Endothelial cell of umbilical vein (primary cell): ENCODE measurements around the gene DERL3. TPM values are rescaled to one million over a fixed set of nuclear protein-coding genes. Genes with fewer than 3 reads are reported as not detected.

ENCODE experiments used
- BruUV-seq: library from RNA; stranded (reverse); fragments of 400-500 nt; replicated peaks from 2 replicates; lab custom pipeline; 2021; lab: Mats Ljungman, UMichigan
- CTCF ChIA-PET: fragments of 300-600, 350-600 bp; sonication (Branson Sonifier 250); formaldehyde crosslinking; loops from one replicate; lab custom pipeline; 2021; ENCODE audit warnings: antibody characterized with exemption, inconsistent platforms; lab: Charles Lee
- POLR2A ChIA-PET: fragments of 300-600, 350-600 bp; sonication (Branson Sonifier 250); formaldehyde crosslinking; loops from one replicate; lab custom pipeline; 2021; ENCODE audit warnings: antibody characterized with exemption, inconsistent platforms; lab: Charles Lee
- DNase-seq: peaks from one replicate; pipeline ENCODE4 v3.0.0-alpha.2; 2011; ENCODE audit warnings: low read depth, low spot score
- FAIRE-seq: peaks from 2 replicates; lab custom pipeline; 2011; peaks lifted over from hg19 to GRCh38; lab: Jason Lieb, UNC
- H2AFZ ChIP-seq: 2 replicates; pipeline ENCODE4 v1.6.0; 2012; ENCODE audit warnings: low read depth, low read length, control low read depth, inconsistent platforms
- H3K27ac ChIP-seq: 2 replicates; pipeline ENCODE4 v1.5.1; 2011; ENCODE audit warnings: low read depth, mild to moderate bottlenecking, control low read depth, low read length, moderate library complexity; ENCODE audit not compliant: insufficient read depth
- H3K27me3 ChIP-seq, 2 experiments: 2 replicates each; pipeline versions ENCODE4 v1.6.0 to v1.6.1; 2011; ENCODE audit warnings: low read length in 2 of 2, mixed read lengths in 1 of 2; ENCODE audit not compliant: control insufficient read depth in 2 of 2, insufficient read depth in 2 of 2
- H3K36me3 ChIP-seq, 2 experiments: 2 replicates in 1 of 2; 3 replicates in 1 of 2; pipeline ENCODE4 v1.5.1; 2011; ENCODE audit warnings: low read length in 2 of 2, mild to moderate bottlenecking in 1 of 2, moderate library complexity in 1 of 2; ENCODE audit not compliant: control insufficient read depth in 2 of 2, insufficient read depth in 2 of 2; ENCODE audit errors: extremely low read depth in 1 of 2
- H3K4me1 ChIP-seq: 3 replicates; pipeline ENCODE4 v1.5.1; 2011; ENCODE audit warnings: mild to moderate bottlenecking, low read length; ENCODE audit not compliant: control insufficient read depth, insufficient read depth; ENCODE audit errors: extremely low read depth
- H3K4me2 ChIP-seq: 2 replicates; pipeline ENCODE4 v1.6.1; 2011; ENCODE audit warnings: low read length, control low read depth, mixed read lengths; ENCODE audit not compliant: insufficient read depth
- H3K4me3 ChIP-seq, 3 experiments: fragments of 200-600 bp in 1 of 3; sonication (generic), shearing (Covaris generic) in 1 of 3; replicated peaks in 1 of 3; 2 replicates each; pipeline ENCODE4 v1.5.1; 2011 to 2016; ENCODE audit warnings: control low read depth in 3 of 3, low read length in 3 of 3, mild to moderate bottlenecking in 2 of 3, inconsistent platforms in 1 of 3, low read depth in 1 of 3, moderate library complexity in 1 of 3; ENCODE audit not compliant: insufficient read depth in 1 of 3
- H3K79me2 ChIP-seq: 2 replicates; pipeline ENCODE4 v1.6.0; 2012; ENCODE audit warnings: low read length, inconsistent platforms; ENCODE audit not compliant: control insufficient read depth, insufficient read depth
- H3K9ac ChIP-seq: replicated peaks from 2 replicates; pipeline ENCODE3; 2011; ENCODE audit warnings: low read length, control low read depth; ENCODE audit not compliant: insufficient read depth; ENCODE audit errors: extremely low read depth
- H3K9me1 ChIP-seq: replicated peaks from 3 replicates; pipeline ENCODE4 v1.6.0; 2011; ENCODE audit warnings: mild to moderate bottlenecking, low read length; ENCODE audit not compliant: control insufficient read depth, insufficient read depth; ENCODE audit errors: extremely low read depth
- H3K9me3 ChIP-seq: replicated peaks from 2 replicates; pipeline ENCODE4 v1.5.1; 2012; ENCODE audit warnings: low read length, inconsistent platforms; ENCODE audit not compliant: control insufficient read depth, insufficient read depth
- H4K20me1 ChIP-seq: replicated peaks from 2 replicates; pipeline ENCODE3; 2011; ENCODE audit warnings: mild to moderate bottlenecking, low read length; ENCODE audit not compliant: control insufficient read depth, insufficient read depth; ENCODE audit errors: extremely low read depth
- CTCF ChIP-seq, 2 donors: IDR thresholded peaks; 1 replicate in 1 of 2; 2 replicates in 1 of 2; pipeline ENCODE4 v1.5.1; 2011; ENCODE audit warnings: low read length in 2 of 2, mild to moderate bottlenecking in 2 of 2, moderate library complexity in 2 of 2, control low read depth in 1 of 2, inconsistent platforms in 1 of 2, low read depth in 1 of 2; ENCODE audit not compliant: insufficient read depth in 1 of 2; ENCODE audit errors: extremely low read depth in 1 of 2
- EZH2 ChIP-seq: IDR thresholded peaks from 2 replicates; pipeline ENCODE4 v1.6.1; 2012; ENCODE audit warnings: borderline replicate concordance, low read depth, mild to moderate bottlenecking, moderate library complexity, low read length, inconsistent platforms; ENCODE audit not compliant: severe bottlenecking
- FOS ChIP-seq: IDR thresholded peaks from 2 replicates; pipeline ENCODE4 v1.6.1; 2011; ENCODE audit warnings: mild to moderate bottlenecking, low read length, moderate library complexity, borderline replicate concordance; ENCODE audit not compliant: insufficient read depth
- GATA2 ChIP-seq: IDR thresholded peaks from 2 replicates; pipeline ENCODE4 v1.7.0; 2011; ENCODE audit warnings: low read depth, mild to moderate bottlenecking, moderate library complexity, mixed read lengths, low read length; ENCODE audit not compliant: insufficient read length, insufficient read depth
- JUN ChIP-seq: IDR thresholded peaks from 2 replicates; pipeline ENCODE4 v1.6.1; 2011; ENCODE audit warnings: borderline replicate concordance, low read depth; ENCODE audit not compliant: insufficient read length, insufficient read depth
- MAX ChIP-seq: IDR thresholded peaks from 2 replicates; pipeline ENCODE4 v1.6.1; 2011; ENCODE audit not compliant: insufficient read depth, insufficient read length
- MYC ChIP-seq: IDR thresholded peaks from one replicate; pipeline ENCODE4 v1.6.1; 2011; ENCODE audit warnings: mild to moderate bottlenecking, low read depth, low read length
- POLR2A ChIP-seq: IDR thresholded peaks from 2 replicates; pipeline ENCODE4 v1.6.1; 2012; ENCODE audit warnings: low read depth, mild to moderate bottlenecking, control low read depth, low read length
- POLR2AphosphoS5 ChIP-seq: IDR thresholded peaks from 2 replicates; pipeline ENCODE4 v1.6.1; 2012; ENCODE audit warnings: low read depth, mild to moderate bottlenecking, control low read depth, low read length, moderate library complexity; ENCODE audit not compliant: insufficient read depth
- dilution Hi-C: fragments of 300-500 bp; cut with MboI; formaldehyde crosslinking; loops from one replicate; pipeline ENCODE4 v1.15.0; 2019; ENCODE audit warnings: low sequenced_read_pairs; ENCODE audit not compliant: extremely low pct_ligation_motif_present
- intact Hi-C: fragments of 100-400 bp; cut with micrococcal nuclease; formaldehyde crosslinking; loops from one replicate; pipeline ENCODE4 v1.10.0; 2022
- polyA plus RNA-seq, 4 experiments: library from polyadenylated mRNA; depleted of rRNA in 3 of 4; stranded (reverse) in 3 of 4; unstranded in 1 of 4; fragments of >200 nt; gene quantifications; 2 replicates each; pipeline versions ENCODE4 v1.2.1 to v1.2.3, GENCODE V29; 2011 to 2012; ENCODE audit warnings: missing spikeins in 1 of 4
- total RNA-seq: library from RNA; stranded (reverse); gene quantifications from 2 replicates; pipeline ENCODE4 v1.2.3, GENCODE V29; 2021

DERL3 gene
- total and polyA plus RNA-seq, 2 donors (not counting 3 experiments of a cell fraction or from before 2014, with no cell fraction given), result 3.4 to 3.8 TPM

GRCh38 chr22:23801886-23802377 lies 36.9 kb downstream of the DERL3 start:
- DNase-seq (no peak), FAIRE-seq (no peak)

GRCh38 chr22:23801238-23801821 lies 37.5 kb downstream of the DERL3 start:
- Histone ChIP-seq H3K9ac (no peak overlapping the region), H4K20me1 (no peaks in the 10 kb centered on the region), H3K27me3 (no peaks in the 10 kb centered on the region), H3K9me1 (no peaks in the 10 kb centered on the region), H3K79me2 (no peaks in the 10 kb centered on the region), H3K27ac (no peak overlapping the region), H3K36me3 (peaks cover 18 to 43% of the 10 kb centered on the region in 2 experiments), H3K4me1 (no peaks in the 10 kb centered on the region), H3K9me3 (no peaks in the 10 kb centered on the region), H3K4me3 (no peak overlapping the region), H3K4me2 (no peak overlapping the region), H2AFZ (no peak overlapping the region)
- FAIRE-seq (no peak), DNase-seq (no peak)
- POLR2A ChIA-PET, result no interaction called here
- TF ChIP-seq EZH2 (no peak), JUN (no peak), CTCF (IDR thresholded peaks at IDR 0.05; ENCODE audit: extremely low read depth in 1 of 2, insufficient read depth in 1 of 2, low read depth in 1 of 2, low read length in 2 of 2) (no peak), FOS (no peak), POLR2A (no peak), POLR2AphosphoS5 (no peak), MYC (no peak), GATA2 (no peak), MAX (no peak)
- dilution Hi-C loops, result no loop called here
- intact Hi-C loops, result no loop called here
- CTCF ChIA-PET, result no interaction called here
- BruUV-seq, result no TSS peak

More at GRCh38 chr22:23801886-23802377, 36.9 kb downstream of the DERL3 start:
- no peaks in the 10 kb centered on the region for H3K79me2 ChIP-seq
- no peaks in the 10 kb centered on the region for H3K27me3 ChIP-seq
- no TSS peak for BruUV-seq
- H3K4me1 ChIP-seq, result no peaks in the 10 kb centered on the region
- ChIA-PET CTCF (interaction anchor here (1.2 kb wide), 1 partner anchor 31 kb away, joined by 4 read pairs; no protein-coding TSS in a partner anchor), POLR2A (no interaction called here)
- H3K4me2 ChIP-seq, result no peak overlapping the region
- H4K20me1 ChIP-seq, result no peaks in the 10 kb centered on the region
- intact Hi-C loops (no loop called here), dilution Hi-C loops (no loop called here)
- H3K4me3 ChIP-seq, result no peak overlapping the region
- H2AFZ ChIP-seq, result no peak overlapping the region
- no peaks in the 10 kb centered on the region for H3K9me3 ChIP-seq
- no peak for TF ChIP-seq GATA2
- no peak for TF ChIP-seq MAX
- TF ChIP-seq MYC, result no peak
- TF ChIP-seq EZH2, result no peak
- no peak overlapping the region for H3K9ac ChIP-seq
- H3K36me3 ChIP-seq, result peaks cover 21 to 44% of the 10 kb centered on the region in 2 experiments
- H3K27ac ChIP-seq, result no peak overlapping the region
- no peaks in the 10 kb centered on the region for H3K9me1 ChIP-seq
